GF-D8 (cell line): ENCODE measurements around the gene LGALS7.
"Not testable (repeated sequence)": the region's sequence is repeated elsewhere in the genome, so short reads cannot be mapped to it uniquely, and the experiment has no call there.

ENCODE experiments used
- DNase-seq: peaks from one replicate; lab custom pipeline; 2025; lab: John Stamatoyannopoulos, UW

Gene LGALS7

GRCh38 chr19:38770949-38771275 lies 2.4 kb downstream of the LGALS7 start:
- not testable (repeated sequence) for DNase-seq

GRCh38 chr19:38770228-38770948 lies 2.9 kb downstream of the LGALS7 start:
- not testable (repeated sequence) for DNase-seq

- peak; percentile 18 for DNase-seq
Measured at GRCh38 chr19:38769635-38770211, 3.6 kb downstream of the LGALS7 start.

GRCh38 chr19:38766276-38767047 lies 6.9 kb downstream of the LGALS7 start:
- no peak for DNase-seq

- DNase-seq, result no peak
Measured at GRCh38 chr19:38765214-38765613, 8.1 kb downstream of the LGALS7 start.

GRCh38 chr19:38763795-38764220 lies 9.5 kb downstream of the LGALS7 start:
- DNase-seq, result no peak

GRCh38 chr19:38761884-38762389 lies 11.4 kb downstream of the LGALS7 start:
- DNase-seq, result not testable (repeated sequence)

GRCh38 chr19:38760805-38761517 lies 12.4 kb downstream of the LGALS7 start:
- DNase-seq, result not testable (repeated sequence)

- no peak for DNase-seq
Measured at GRCh38 chr19:38759590-38760003, 13.7 kb downstream of the LGALS7 start.

GRCh38 chr19:38754196-38754595 lies 19.1 kb downstream of the LGALS7 start:
- DNase-seq, result not testable (repeated sequence)

- not testable (repeated sequence) for DNase-seq
Measured at GRCh38 chr19:38753783-38754182, 19.5 kb downstream of the LGALS7 start.

- no peak for DNase-seq
Measured at GRCh38 chr19:38745316-38745715, 28.0 kb downstream of the LGALS7 start.

GRCh38 chr19:38744874-38745273 lies 28.4 kb downstream of the LGALS7 start:
- no peak for DNase-seq

- DNase-seq, result no peak
Measured at GRCh38 chr19:38744298-38744681, 29.0 kb downstream of the LGALS7 start, which contains the start of gene CAPN12. CAPN12 (minus strand) TSS chr19:38744474; CDS start chr19:38744165, 309 bp downstream.

GRCh38 chr19:38743394-38744297 lies 29.7 kb downstream of the LGALS7 start:
- DNase-seq, result no peak

- DNase-seq, result no peak
Measured at GRCh38 chr19:38742906-38743305, 30.4 kb downstream of the LGALS7 start.

- no peak for DNase-seq
Measured at GRCh38 chr19:38742296-38742695, 31.0 kb downstream of the LGALS7 start.

GRCh38 chr19:38741670-38742069 lies 31.6 kb downstream of the LGALS7 start:
- DNase-seq, result no peak

- DNase-seq, result no peak
Measured at GRCh38 chr19:38740932-38741331, 32.4 kb downstream of the LGALS7 start.

GRCh38 chr19:38740257-38740592 lies 33.1 kb downstream of the LGALS7 start:
- no peak for DNase-seq
